Activated CD8-positive, alpha-beta memory T cell treated with anti-CD3 and anti-CD28 coated beads for 1 hour (primary cell): Measurements from ENCODE around the gene FRZB.

Experiments used
- DNase-seq, 2 donors: peaks; one replicate each; pipeline ENCODE4 v3.0.0-alpha.2; 2020; ENCODE audit warnings: low read depth in 1 of 2; ENCODE audit errors: extremely low read depth in 1 of 2

FRZB gene

DNA sequence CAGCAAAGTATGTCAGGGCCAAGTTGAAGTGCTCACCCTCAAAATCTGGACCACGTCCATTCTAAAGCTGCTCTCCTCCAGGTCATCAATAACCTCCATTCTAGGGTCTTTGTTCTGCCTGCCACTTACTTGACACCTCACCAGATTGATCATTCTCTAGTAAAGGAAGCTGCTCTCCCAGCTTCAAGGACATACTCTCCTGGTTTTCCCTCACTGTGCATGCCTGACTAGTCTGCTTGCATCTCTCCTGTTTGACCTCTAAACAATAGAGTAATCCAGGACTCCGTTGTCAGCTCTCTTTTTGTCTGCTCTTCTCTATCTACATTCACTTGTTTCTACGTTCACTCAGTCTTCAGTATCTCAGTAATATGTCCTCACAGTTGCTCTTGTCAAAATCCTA, 59.1 kb downstream of the FRZB start:
- DNase-seq = no peak

DNA sequence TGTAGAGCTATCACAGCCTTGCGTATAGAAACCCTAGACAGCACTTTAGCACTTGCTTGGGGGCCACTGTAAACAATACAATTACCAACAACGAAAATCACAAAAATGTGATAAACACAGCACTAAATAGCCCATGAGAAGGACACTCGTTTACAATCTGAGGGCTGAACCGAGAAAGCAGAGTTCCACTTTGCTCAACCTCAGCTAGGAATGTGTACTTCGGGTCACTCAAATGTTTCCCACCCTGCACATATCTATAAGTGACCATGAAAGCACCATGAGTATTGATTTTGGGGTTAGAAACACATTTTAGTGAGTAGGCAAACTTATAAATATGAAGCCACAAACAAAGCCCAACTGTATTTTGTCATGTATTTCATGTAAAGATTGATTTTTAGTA, 62.3 kb downstream of the FRZB start:
- no peak for DNase-seq

DNA sequence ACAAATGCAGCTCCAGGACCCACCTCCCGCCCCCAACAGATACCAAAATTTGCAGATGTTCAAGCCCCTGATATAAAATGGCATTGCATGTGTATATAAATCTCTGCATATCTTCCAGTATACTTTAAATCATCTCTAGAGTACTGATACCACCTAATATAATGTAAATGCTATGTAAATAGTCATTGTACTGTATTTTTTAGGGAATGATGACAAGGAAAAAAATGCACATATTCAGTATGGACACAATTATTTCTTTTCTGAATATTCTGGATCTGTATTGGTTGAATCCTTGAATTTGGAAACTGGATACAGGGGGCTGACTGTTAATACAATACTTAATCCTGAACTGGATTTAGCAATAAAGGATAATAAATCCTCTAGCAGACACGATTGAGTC, 67.7 kb downstream of the FRZB start:
- no peak for DNase-seq

DNA sequence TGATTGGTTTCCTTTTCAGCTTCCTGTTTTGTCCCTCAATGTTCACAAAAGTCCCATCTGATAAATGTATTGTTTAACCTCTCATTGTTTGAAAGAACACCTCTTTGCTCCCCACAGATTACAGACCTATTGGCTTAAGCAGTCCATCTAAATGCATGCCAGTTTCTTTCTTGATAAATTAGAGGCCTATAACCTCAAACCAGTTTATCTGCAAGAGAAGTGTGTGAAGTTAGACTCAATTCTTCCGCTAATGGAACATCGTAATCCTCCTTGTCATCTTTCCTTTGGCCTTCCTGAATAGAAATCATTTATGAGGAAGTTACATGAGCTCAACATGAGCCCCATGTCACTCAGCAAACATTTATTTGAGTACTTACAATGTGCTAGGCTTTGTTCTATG, 74.0 kb downstream of the FRZB start:
- no peak for DNase-seq

DNA sequence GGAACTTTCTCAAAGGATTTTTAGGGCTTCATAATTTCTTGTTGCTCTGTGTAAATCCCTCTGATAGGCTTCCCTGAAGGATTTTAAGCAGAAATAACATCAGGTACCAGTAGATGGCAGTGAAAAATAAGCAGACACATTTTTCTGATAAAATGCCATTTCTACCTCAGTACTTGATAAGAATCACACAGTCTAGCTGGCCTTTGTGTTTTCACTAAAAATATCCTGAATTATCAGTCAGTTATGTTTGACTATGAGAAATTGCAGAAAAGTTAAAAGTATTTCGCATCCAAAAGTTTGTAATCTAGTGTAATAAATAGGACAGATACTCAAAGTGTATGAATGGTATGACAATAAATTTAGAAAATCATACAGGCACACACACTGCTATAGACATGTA, 81.7 kb downstream of the FRZB start:
- no peak for DNase-seq

DNA sequence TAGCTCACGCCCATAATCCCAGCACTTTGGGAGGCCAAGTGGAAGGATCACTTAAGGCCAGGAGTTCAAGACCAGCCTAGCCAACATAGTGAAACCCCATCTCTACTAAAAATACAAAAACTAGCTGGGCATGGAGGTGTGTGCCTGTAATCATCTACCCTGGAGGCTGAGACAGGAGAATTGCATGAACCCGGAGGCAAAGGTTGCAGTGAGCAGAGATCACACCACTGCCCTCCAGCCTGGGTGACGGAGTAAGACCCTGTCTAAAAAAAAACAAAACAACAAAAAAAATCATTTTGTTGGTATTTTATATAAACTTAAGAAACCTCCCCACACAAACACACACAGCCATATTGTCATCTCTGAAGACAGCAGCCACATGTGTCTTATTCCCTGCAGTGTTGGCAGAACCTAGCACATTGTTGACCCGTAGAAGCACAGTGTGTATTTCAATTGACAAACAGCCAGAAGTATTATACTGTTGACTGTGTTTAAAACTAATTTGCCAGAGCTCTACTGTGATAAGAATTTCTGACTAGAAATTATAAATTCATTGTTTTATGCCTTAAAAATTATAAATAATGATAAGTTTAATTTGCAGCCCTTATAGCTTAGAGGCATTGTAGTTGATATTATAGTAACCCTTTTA, 82.3 kb downstream of the FRZB start:
- DNase-seq = no peak
